IMR-90 (cell line): ENCODE measurements around the gene PRR5L.

Source experiments
- CTCF ChIP-seq: conservative IDR thresholded peaks from 2 replicates; pipeline ENCODE4 v1.5.1; 2012; ENCODE audit warnings: mild to moderate bottlenecking, low read depth, low read length, improper control_type of control experiment
- POLR2A ChIP-seq: IDR thresholded peaks from 2 replicates; pipeline ENCODE4 v1.6.1; 2012; ENCODE audit warnings: mild to moderate bottlenecking, low read depth, low read length

GRCh38 chr11:36452236-36452940, 156.3 kb downstream of the PRR5L start:
- TF ChIP-seq CTCF (no peak), POLR2A (no peak)
